Retinal pigment epithelial cell (primary cell): ENCODE measurements around the gene NEK11.

Source experiments
- DNase-seq: peaks from one replicate; pipeline ENCODE4 v3.0.0-alpha.2; 2010; ENCODE audit warnings: low read depth
- H3K4me3 ChIP-seq: 2 replicates; pipeline ENCODE4 v1.5.1; 2011; ENCODE audit warnings: mild to moderate bottlenecking, low read length, control low read depth, moderate library complexity
- CTCF ChIP-seq: conservative IDR thresholded peaks from 2 replicates; pipeline ENCODE4 v1.5.1; 2011; ENCODE audit warnings: low read depth, low read length, control low read depth, inconsistent platforms

The NEK11 gene

GRCh38 chr3:131193641-131194238 is 167.1 kb downstream of the NEK11 start:
- no peak overlapping the region for H3K4me3 ChIP-seq
- DNase-seq, result no peak
- TF ChIP-seq CTCF, result peak; percentile 28

- TF ChIP-seq CTCF, result no peak
- DNase-seq, result no peak
- H3K4me3 ChIP-seq, result no peak overlapping the region
These were observed 168.1 kb downstream of the NEK11 start for GRCh38 chr3:131194816-131195215.

- no peak for TF ChIP-seq CTCF
- H3K4me3 ChIP-seq, result no peak overlapping the region
- DNase-seq, result no peak
These were observed 174.0 kb downstream of the NEK11 start for GRCh38 chr3:131200636-131201199.

- H3K4me3 ChIP-seq, result no peak overlapping the region
- DNase-seq, result no peak
- TF ChIP-seq CTCF, result no peak
These were observed 189.7 kb downstream of the NEK11 start for GRCh38 chr3:131216330-131216729.

GRCh38 chr3:131216801-131217200 is 190.1 kb downstream of the NEK11 start:
- peak; percentile 39 for DNase-seq
- no peak for TF ChIP-seq CTCF
- no peak overlapping the region for H3K4me3 ChIP-seq

GRCh38 chr3:131217296-131217741 is 190.6 kb downstream of the NEK11 start:
- no peak for TF ChIP-seq CTCF
- no peak for DNase-seq

GRCh38 chr3:131218196-131218595 is 191.5 kb downstream of the NEK11 start:
- no peak overlapping the region for H3K4me3 ChIP-seq
- TF ChIP-seq CTCF, result no peak
- no peak for DNase-seq

More at GRCh38 chr3:131217296-131217741, 190.6 kb downstream of the NEK11 start:
- H3K4me3 ChIP-seq, result no peak overlapping the region
